Tibial artery (tissue), 4 donors: ENCODE measurements around the gene CHRND.

ENCODE experiments used
- DNase-seq, 2 donors: peaks; one replicate each; pipeline ENCODE4 v3.0.0-alpha.2; 2019
- H3K27ac ChIP-seq, 2 donors: fragments of 200-600 bp; sonication (generic) in 1 of 2; 1 replicate in 1 of 2; 2 replicates in 1 of 2; pipeline ENCODE4 v1.5.1; 2018 to 2019; ENCODE audit warnings: mild to moderate bottlenecking in 1 of 2
- H3K27me3 ChIP-seq, 2 donors: fragments of 200-600 bp; sonication (generic) in 1 of 2; one replicate each; pipeline versions ENCODE4 v1.5.1 to v1.6.0; 2016 to 2019
- H3K36me3 ChIP-seq, 3 donors: fragments of 200-600 bp; sonication (generic) in 2 of 3; one replicate each; pipeline ENCODE4 v1.5.1; 2016 to 2019; ENCODE audit warnings: mild to moderate bottlenecking in 2 of 3
- H3K4me1 ChIP-seq, 4 donors: fragments of 200-600 bp; sonication (generic) in 2 of 4; 1 replicate in 3 of 4; 2 replicates in 1 of 4; pipeline ENCODE4 v1.5.1; 2016 to 2019
- H3K4me3 ChIP-seq, 2 donors: fragments of 200-600 bp; sonication (generic) in 1 of 2; 1 replicate in 1 of 2; 2 replicates in 1 of 2; pipeline ENCODE4 v1.5.1; 2018 to 2019; ENCODE audit warnings: mild to moderate bottlenecking in 2 of 2
- H3K9me3 ChIP-seq, 3 donors: fragments of 200-600 bp; sonication (generic) in 1 of 3; one replicate each; pipeline ENCODE4 v1.5.1; 2016 to 2019
- CTCF ChIP-seq, 2 experiments: fragments of 200-600 bp in 1 of 2; fragments of 450-650 bp in 1 of 2; IDR thresholded peaks; one replicate each; pipeline ENCODE4 v1.5.1; 2017 to 2019; ENCODE audit warnings: antibody characterized with exemption in 2 of 2, mild to moderate bottlenecking in 1 of 2, moderate library complexity in 1 of 2
- intact Hi-C: fragments of 100-400 bp; cut with DNase I; formaldehyde crosslinking; loops from one replicate; pipeline ENCODE4 v1.15.0; 2023; ENCODE audit warnings: low total_unique reads

Gene CHRND

GRCh38 chr2:232545511-232546375 is 19.8 kb downstream of the CHRND start:
- no peak overlapping the region for H3K4me3 ChIP-seq
- H3K27ac ChIP-seq = no peak overlapping the region
- no peak for TF ChIP-seq CTCF (IDR thresholded peaks at IDR 0.05)
- H3K36me3 ChIP-seq = peaks cover 0 to 8% (median 6%) of the 10 kb centered on the region in 3 donors
- intact Hi-C loops = no loop called here
- no peaks in the 10 kb centered on the region for H3K9me3 ChIP-seq
- no peak for DNase-seq
- H3K27me3 ChIP-seq = peaks cover 0 to 5% of the 10 kb centered on the region in 2 donors
- peaks cover 0 to 6% (median 0%) of the 10 kb centered on the region in 4 donors for H3K4me1 ChIP-seq

GRCh38 chr2:232547991-232548390 is 22.0 kb downstream of the CHRND start:
- no peak for DNase-seq
- no peaks in the 10 kb centered on the region for H3K9me3 ChIP-seq
- no peak for TF ChIP-seq CTCF (IDR thresholded peaks at IDR 0.05)
- no peak overlapping the region for H3K4me3 ChIP-seq
- H3K36me3 ChIP-seq = peaks cover 0 to 8% (median 6%) of the 10 kb centered on the region in 3 donors
- peaks cover 0 to 22% (median 11%) of the 10 kb centered on the region in 4 donors for H3K4me1 ChIP-seq
- H3K27ac ChIP-seq = no peak overlapping the region
- intact Hi-C loops = no loop called here
- H3K27me3 ChIP-seq = no peaks in the 10 kb centered on the region

- Histone ChIP-seq H3K27ac (peak overlapping the region; percentile 94 to 99), H3K4me1 (peaks cover 0 to 33% (median 15%) of the 10 kb centered on the region in 4 donors), H3K9me3 (no peaks in the 10 kb centered on the region), H3K27me3 (no peaks in the 10 kb centered on the region), H3K4me3 (peak overlapping the region; percentile 83 to 95), H3K36me3 (peaks cover 0 to 8% (median 6%) of the 10 kb centered on the region in 3 donors)
- TF ChIP-seq CTCF (IDR thresholded peaks at IDR 0.05) = no peak
- intact Hi-C loops = no loop called here
- DNase-seq = no peak
Observed at GRCh38 chr2:232549655-232550353, 23.8 kb downstream of the CHRND start.

- Histone ChIP-seq H3K4me1 (peaks cover 0 to 37% (median 16%) of the 10 kb centered on the region in 4 donors), H3K36me3 (peaks cover 0 to 8% (median 3%) of the 10 kb centered on the region in 3 donors), H3K27ac (peak within 1 kb of the TSS; percentile 94 to 99), H3K9me3 (no peaks in the 10 kb centered on the region), H3K4me3 (peak within 1 kb of the TSS; percentile 83 to 95), H3K27me3 (no peaks in the 10 kb centered on the region)
- peak; percentile 92 to 97 for DNase-seq
- TF ChIP-seq CTCF (IDR thresholded peaks at IDR 0.05) = peak; percentile 34 to 53
- intact Hi-C loops = no loop called here
Observed at GRCh38 chr2:232550354-232551249, 24.6 kb downstream of the CHRND start, which contains the start of the genes EIF4E2 and TIGD1. TSS of gene EIF4E2 (plus strand) at chr2:232550689. CDS start at chr2:232550725, 36 bp downstream. TSS of gene TIGD1 (minus strand) at chr2:232550557. CDS start at chr2:232549882, 675 bp downstream.

- Histone ChIP-seq H3K27me3 (no peaks in the 10 kb centered on the region), H3K4me1 (peaks cover 0 to 37% (median 16%) of the 10 kb centered on the region in 4 donors), H3K4me3 (peak overlapping the region; percentile 83 to 95), H3K9me3 (no peaks in the 10 kb centered on the region), H3K27ac (peak overlapping the region; percentile 94 to 99), H3K36me3 (peaks cover 1 to 8% (median 2%) of the 10 kb centered on the region in 3 donors)
- no peak for TF ChIP-seq CTCF (IDR thresholded peaks at IDR 0.05)
- no peak for DNase-seq
- intact Hi-C loops = no loop called here
Observed at GRCh38 chr2:232551250-232551638, 25.3 kb downstream of the CHRND start.
